Choroid plexus epithelial cell (primary cell): Measurements from ENCODE around the gene AGPS.
A peak's percentile ranks its signal among the peaks of the same experiment; 100 is the strongest.

Experiments
- DNase-seq: peaks from one replicate; pipeline ENCODE4 v3.0.0-alpha.2; 2010; ENCODE audit warnings: low read depth
- H3K4me3 ChIP-seq: 2 replicates; pipeline ENCODE4 v1.5.1; 2011; ENCODE audit warnings: low read depth, mild to moderate bottlenecking, control low read depth, low read length, moderate library complexity
- CTCF ChIP-seq: conservative IDR thresholded peaks from 2 replicates; pipeline ENCODE4 v1.5.1; 2011; ENCODE audit warnings: low read depth, mild to moderate bottlenecking, control low read depth, inconsistent platforms, low read length, moderate library complexity

The AGPS gene

GRCh38 chr2:177460973-177461585, 68.5 kb downstream of the AGPS start:
- TF ChIP-seq CTCF = no peak
- DNase-seq = no peak
- no peak overlapping the region for H3K4me3 ChIP-seq

DNA sequence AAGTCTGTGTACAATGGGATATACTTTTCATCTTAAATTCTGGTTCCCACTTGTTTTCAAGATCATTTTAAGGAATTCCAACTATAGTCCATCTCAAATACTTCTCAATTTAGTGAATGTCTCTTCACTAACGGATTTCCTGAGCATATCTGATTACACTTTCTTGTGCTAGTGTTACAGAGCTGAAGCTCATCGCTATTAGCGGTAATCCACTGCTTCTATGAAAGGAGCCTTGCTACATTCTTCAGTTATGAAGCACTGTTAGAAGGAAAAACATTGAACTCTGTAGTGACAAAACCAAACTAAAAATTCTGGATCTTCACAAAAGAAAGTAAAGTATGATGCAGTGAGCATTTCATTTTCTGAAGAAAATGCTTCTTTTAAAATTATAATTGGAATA, 72.0 kb downstream of the AGPS start:
- no peak overlapping the region for H3K4me3 ChIP-seq
- peak; percentile 74 for DNase-seq
- TF ChIP-seq CTCF = no peak

DNA sequence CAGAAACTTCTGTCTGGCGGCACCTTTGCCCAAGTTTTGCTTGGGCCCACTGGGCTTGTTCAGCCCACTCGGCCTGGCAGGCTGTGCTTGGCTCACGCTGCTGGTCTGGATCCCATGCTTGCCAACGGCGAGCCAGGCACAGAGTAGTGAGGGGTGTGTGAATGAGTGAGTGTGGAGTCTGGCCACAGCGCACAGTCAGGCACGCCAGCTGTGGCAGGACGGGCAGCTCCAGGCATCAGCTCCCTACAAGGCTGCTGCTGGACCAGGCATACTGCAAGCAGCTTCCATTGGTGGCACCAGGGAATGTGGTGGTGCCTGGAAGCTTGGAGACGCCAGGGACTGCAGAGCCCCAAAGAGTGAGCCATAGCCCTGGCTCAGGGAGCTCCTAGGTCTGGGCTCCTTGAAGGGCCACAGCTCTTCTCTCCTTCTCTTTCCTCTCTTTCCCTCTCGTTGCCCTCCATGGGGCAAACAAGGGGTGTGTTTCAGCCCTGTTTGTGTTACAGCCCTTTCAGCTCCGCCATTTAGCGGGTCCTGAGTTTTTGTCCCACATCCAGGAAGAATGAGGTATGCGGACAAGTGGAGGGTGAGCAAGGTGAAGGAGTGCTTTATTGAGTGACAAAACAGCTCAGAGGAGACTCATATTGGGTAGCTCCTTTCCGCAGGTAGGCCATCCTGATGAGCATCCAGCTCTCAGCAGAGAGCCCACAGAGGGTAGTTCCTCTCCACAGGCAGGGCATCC, 73.0 kb downstream of the AGPS start:
- TF ChIP-seq CTCF = no peak
- DNase-seq = no peak
- no peak overlapping the region for H3K4me3 ChIP-seq

GRCh38 chr2:177466337-177467195, 74.0 kb downstream of the AGPS start:
- no peak for TF ChIP-seq CTCF
- no peak for DNase-seq
- no peak overlapping the region for H3K4me3 ChIP-seq

DNA sequence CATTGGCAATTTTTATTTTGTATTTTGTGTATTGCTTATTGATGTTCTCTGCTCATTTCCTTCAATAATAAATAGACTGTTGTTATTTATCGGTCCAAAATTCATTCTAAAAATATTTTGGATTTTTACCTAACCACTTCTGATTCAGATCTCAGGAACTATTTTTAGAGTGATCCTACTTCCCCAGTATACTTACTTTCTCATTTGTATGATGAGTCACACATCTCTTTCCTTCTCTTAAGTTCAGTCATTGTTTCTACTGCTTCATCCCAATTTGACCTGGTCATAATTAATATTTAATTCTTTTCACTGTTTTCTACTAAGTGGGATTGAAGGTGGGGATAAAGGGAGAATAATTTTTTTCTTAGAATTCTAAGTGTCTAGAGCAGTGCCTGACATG, 75.1 kb downstream of the AGPS start:
- no peak overlapping the region for H3K4me3 ChIP-seq
- peak; percentile 72 for DNase-seq
- TF ChIP-seq CTCF = no peak

- no peak for DNase-seq
- no peak for TF ChIP-seq CTCF
- H3K4me3 ChIP-seq = no peak overlapping the region
These were observed 79.4 kb downstream of the AGPS start for GRCh38 chr2:177471990-177472389.
